Muscle layer of colon (tissue), 2 donors: ENCODE measurements around the gene ZBTB7A.
A peak's percentile ranks its signal among the peaks of the same experiment; 100 is the strongest.

Experiments
- H3K27ac ChIP-seq: one replicate; pipeline ENCODE4 v1.7.0; 2013; ENCODE audit warnings: low read depth, mild to moderate bottlenecking, low read length, moderate library complexity
- H3K27me3 ChIP-seq, 2 donors: one replicate each; pipeline ENCODE4 v1.7.0; 2013; ENCODE audit warnings: low read length in 2 of 2, mild to moderate bottlenecking in 2 of 2; ENCODE audit not compliant: insufficient read depth in 2 of 2, control insufficient read depth in 1 of 2
- H3K36me3 ChIP-seq: one replicate; pipeline ENCODE4 v1.7.0; 2013; ENCODE audit warnings: mild to moderate bottlenecking, low read length; ENCODE audit not compliant: insufficient read depth
- H3K4me1 ChIP-seq: one replicate; pipeline ENCODE4 v1.7.0; 2013; ENCODE audit warnings: mild to moderate bottlenecking, low read length; ENCODE audit not compliant: insufficient read depth
- H3K4me3 ChIP-seq, 2 donors: one replicate each; pipeline ENCODE4 v1.7.0; 2013; ENCODE audit warnings: low read length in 2 of 2, low read depth in 1 of 2, mild to moderate bottlenecking in 1 of 2, moderate library complexity in 1 of 2
- H3K9ac ChIP-seq: one replicate; pipeline ENCODE4 v1.7.0; 2013; ENCODE audit warnings: low read length
- H3K9me3 ChIP-seq: one replicate; pipeline ENCODE4 v1.7.0; 2013; ENCODE audit warnings: mild to moderate bottlenecking, low read length
- donor health status: abdominal sarcoma.
- donor health status: Adenocarcinoma of cecum.

ZBTB7A gene

GRCh38 chr19:4029247-4029614 is 37.5 kb downstream of the ZBTB7A start:
- Histone ChIP-seq H3K4me3 (no peak overlapping the region), H3K9ac (no peak overlapping the region), H3K9me3 (no peaks in the 10 kb centered on the region), H3K36me3 (peaks cover 47% of the 10 kb centered on the region), H3K27ac (no peak overlapping the region), H3K4me1 (no peaks in the 10 kb centered on the region), H3K27me3 (no peaks in the 10 kb centered on the region)

- H3K9me3 ChIP-seq: no peaks in the 10 kb centered on the region
- no peak overlapping the region for H3K27ac ChIP-seq
- H3K36me3 ChIP-seq: peaks cover 47% of the 10 kb centered on the region
- no peaks in the 10 kb centered on the region for H3K27me3 ChIP-seq
- H3K4me3 ChIP-seq: no peak overlapping the region
- H3K4me1 ChIP-seq: no peaks in the 10 kb centered on the region
- H3K9ac ChIP-seq: no peak overlapping the region
Observed at GRCh38 chr19:4028334-4029246, 38.1 kb downstream of the ZBTB7A start.

- Histone ChIP-seq H3K4me1 (no peaks in the 10 kb centered on the region), H3K9me3 (no peaks in the 10 kb centered on the region), H3K27ac (no peak overlapping the region), H3K27me3 (no peaks in the 10 kb centered on the region), H3K36me3 (peaks cover 47% of the 10 kb centered on the region), H3K9ac (no peak overlapping the region), H3K4me3 (no peak overlapping the region)
Observed at GRCh38 chr19:4027146-4027545, 39.6 kb downstream of the ZBTB7A start.

- Histone ChIP-seq H3K27ac (no peak overlapping the region), H3K4me1 (peaks cover 8% of the 10 kb centered on the region), H3K27me3 (no peaks in the 10 kb centered on the region), H3K4me3 (no peak overlapping the region), H3K9ac (no peak overlapping the region), H3K9me3 (no peaks in the 10 kb centered on the region), H3K36me3 (peaks cover 40% of the 10 kb centered on the region)
Observed at GRCh38 chr19:4025317-4025716, 41.4 kb downstream of the ZBTB7A start.

- peaks cover 16% of the 10 kb centered on the region for H3K4me1 ChIP-seq
- H3K9me3 ChIP-seq: no peaks in the 10 kb centered on the region
- H3K27me3 ChIP-seq: no peaks in the 10 kb centered on the region
- H3K36me3 ChIP-seq: peaks cover 35% of the 10 kb centered on the region
- H3K9ac ChIP-seq: no peak overlapping the region
- no peak overlapping the region for H3K4me3 ChIP-seq
- H3K27ac ChIP-seq: no peak overlapping the region
Observed at GRCh38 chr19:4023600-4024398, 42.9 kb downstream of the ZBTB7A start.

- Histone ChIP-seq H3K4me1 (peaks cover 38% of the 10 kb centered on the region), H3K27me3 (no peaks in the 10 kb centered on the region), H3K9ac (no peak overlapping the region), H3K9me3 (no peaks in the 10 kb centered on the region), H3K36me3 (peaks cover 20% of the 10 kb centered on the region), H3K27ac (peak overlapping the region; percentile 96), H3K4me3 (no peak overlapping the region)
Observed at GRCh38 chr19:4019578-4019977, 47.1 kb downstream of the ZBTB7A start.

- Histone ChIP-seq H3K9ac (no peak overlapping the region), H3K4me3 (no peak overlapping the region), H3K9me3 (no peaks in the 10 kb centered on the region), H3K27me3 (no peaks in the 10 kb centered on the region), H3K36me3 (peaks cover 19% of the 10 kb centered on the region), H3K27ac (peak overlapping the region; percentile 96), H3K4me1 (peaks cover 44% of the 10 kb centered on the region)
Observed at GRCh38 chr19:4018775-4019504, 47.8 kb downstream of the ZBTB7A start.

GRCh38 chr19:4018140-4018613 is 48.5 kb downstream of the ZBTB7A start:
- Histone ChIP-seq H3K4me1 (peaks cover 52% of the 10 kb centered on the region), H3K27me3 (no peaks in the 10 kb centered on the region), H3K9me3 (no peaks in the 10 kb centered on the region), H3K9ac (no peak overlapping the region), H3K36me3 (peaks cover 20% of the 10 kb centered on the region), H3K27ac (no peak overlapping the region), H3K4me3 (no peak overlapping the region)

- peak overlapping the region; percentile 64 for H3K27ac ChIP-seq
- H3K9me3 ChIP-seq: no peaks in the 10 kb centered on the region
- H3K27me3 ChIP-seq: no peaks in the 10 kb centered on the region
- no peak overlapping the region for H3K4me3 ChIP-seq
- H3K9ac ChIP-seq: no peak overlapping the region
- H3K36me3 ChIP-seq: peaks cover 24% of the 10 kb centered on the region
- peaks cover 61% of the 10 kb centered on the region for H3K4me1 ChIP-seq
Observed at GRCh38 chr19:4016903-4017638, 49.6 kb downstream of the ZBTB7A start.

- Histone ChIP-seq H3K36me3 (peaks cover 24% of the 10 kb centered on the region), H3K27ac (peak overlapping the region; percentile 64), H3K9me3 (no peaks in the 10 kb centered on the region), H3K27me3 (no peaks in the 10 kb centered on the region), H3K9ac (peak overlapping the region; percentile 0), H3K4me1 (peaks cover 67% of the 10 kb centered on the region), H3K4me3 (peak overlapping the region in 1 of 2 donors; percentile 28)
Observed at GRCh38 chr19:4016486-4016885, 50.2 kb downstream of the ZBTB7A start.
